HepG2 (cell line): ENCODE data around the gene GGA3. TPM values are rescaled to one million over a fixed set of nuclear protein-coding genes. Genes with fewer than 3 reads are reported as not detected.

Experiments used
- BORCS8-MEF2B ChIP-seq: sonication (generic); formaldehyde crosslinking; IDR thresholded peaks from 2 replicates; pipeline ENCODE4 v1.8.0; 2022; ENCODE audit warnings: mild to moderate bottlenecking, missing genetic modification reagents
- E2F5 ChIP-seq: sonication (generic); formaldehyde crosslinking; conservative IDR thresholded peaks from 2 replicates; pipeline ENCODE4 v1.4.0; 2020; ENCODE audit warnings: missing genetic modification reagents
- FOSL1 ChIP-seq: sonication (generic); formaldehyde crosslinking; IDR thresholded peaks from 2 replicates; pipeline ENCODE4 v1.9.0; 2021; ENCODE audit warnings: missing genetic modification reagents, borderline replicate concordance
- FOXC1 ChIP-seq: sonication (generic); formaldehyde crosslinking; IDR thresholded peaks from 2 replicates; pipeline ENCODE4 v1.8.0; 2022; ENCODE audit warnings: mild to moderate bottlenecking, missing genetic modification reagents, borderline replicate concordance
- GZF1 ChIP-seq: sonication (generic); formaldehyde crosslinking; IDR thresholded peaks from 2 replicates; pipeline ENCODE4 v1.5.1; 2020; ENCODE audit warnings: mild to moderate bottlenecking, missing genetic modification reagents
- HNF4G ChIP-seq, 2 experiments: sonication (generic) in 1 of 2; formaldehyde crosslinking in 1 of 2; IDR thresholded peaks; 2 replicates each; pipeline versions ENCODE4 v1.4.0 to v1.6.1; 2011 to 2020; ENCODE audit warnings: borderline replicate concordance in 2 of 2, low read depth in 2 of 2, mild to moderate bottlenecking in 2 of 2, low read length in 1 of 2, missing genetic modification reagents in 1 of 2, moderate library complexity in 1 of 2
- KDM2A ChIP-seq: sonication (generic); formaldehyde crosslinking; IDR thresholded peaks from 2 replicates; pipeline ENCODE4 v1.4.0; 2020; ENCODE audit warnings: low read depth, missing genetic modification reagents, borderline replicate concordance
- MAX ChIP-seq: IDR thresholded peaks from 2 replicates; pipeline ENCODE4 v1.6.1; 2012; ENCODE audit warnings: inconsistent platforms
- NFATC3 ChIP-seq: sonication (generic); formaldehyde crosslinking; IDR thresholded peaks from 2 replicates; pipeline ENCODE4 v1.5.1; 2020; ENCODE audit warnings: mild to moderate bottlenecking, missing genetic modification reagents
- PAXIP1 ChIP-seq: sonication (generic); formaldehyde crosslinking; conservative IDR thresholded peaks from 2 replicates; pipeline ENCODE4 v1.4.0; 2020; ENCODE audit warnings: mild to moderate bottlenecking, missing genetic modification reagents, moderate library complexity
- SKI ChIP-seq: fragments of 450-650 bp; IDR thresholded peaks from one replicate; pipeline ENCODE4 v1.6.1; 2018; ENCODE audit warnings: mild to moderate bottlenecking; ENCODE audit not compliant: partially characterized antibody
- SP2 ChIP-seq: sonication (generic); formaldehyde crosslinking; IDR thresholded peaks from 2 replicates; pipeline ENCODE4 v1.5.1; 2020; ENCODE audit warnings: mild to moderate bottlenecking, missing genetic modification reagents
- TMF1 ChIP-seq: sonication (generic); formaldehyde crosslinking; IDR thresholded peaks from 2 replicates; pipeline ENCODE4 v1.8.1; 2022; ENCODE audit warnings: low read depth, missing genetic modification reagents
- ZBTB20 ChIP-seq: sonication (generic); formaldehyde crosslinking; IDR thresholded peaks from 2 replicates; pipeline ENCODE4 v1.8.1; 2023; ENCODE audit warnings: missing genetic modification reagents, low read depth, mild to moderate bottlenecking, borderline replicate concordance
- ZFP36L1 ChIP-seq: sonication (generic); formaldehyde crosslinking; IDR thresholded peaks from 2 replicates; pipeline ENCODE4 v1.8.0; 2022; ENCODE audit warnings: mild to moderate bottlenecking, missing genetic modification reagents, moderate library complexity
- ZMAT5 ChIP-seq: sonication (generic); formaldehyde crosslinking; IDR thresholded peaks from 2 replicates; pipeline ENCODE4 v1.5.0; 2020; ENCODE audit warnings: mild to moderate bottlenecking, low read depth, missing genetic modification reagents, borderline replicate concordance
- ZNF3 ChIP-seq: IDR thresholded peaks from 2 replicates; pipeline ENCODE4 v1.7.0; 2017; ENCODE audit warnings: inconsistent platforms
- ZNF333 ChIP-seq: sonication (generic); formaldehyde crosslinking; IDR thresholded peaks from 2 replicates; pipeline ENCODE4 v1.4.0; 2020; ENCODE audit warnings: mild to moderate bottlenecking, missing genetic modification reagents, borderline replicate concordance
- ZNF337 ChIP-seq: sonication (generic); formaldehyde crosslinking; IDR thresholded peaks from 2 replicates; pipeline ENCODE4 v1.5.1; 2020; ENCODE audit warnings: missing genetic modification reagents, low read depth, mild to moderate bottlenecking, borderline replicate concordance
- ZNF33B ChIP-seq: sonication (generic); formaldehyde crosslinking; IDR thresholded peaks from 2 replicates; pipeline ENCODE4 v1.5.1; 2020; ENCODE audit warnings: mild to moderate bottlenecking, missing genetic modification reagents
- ZNF674 ChIP-seq: sonication (generic); formaldehyde crosslinking; IDR thresholded peaks from 2 replicates; pipeline ENCODE4 v1.5.0; 2020; ENCODE audit warnings: low read depth, mild to moderate bottlenecking, missing genetic modification reagents
- ZNF724P ChIP-seq: sonication (generic); formaldehyde crosslinking; IDR thresholded peaks from 2 replicates; pipeline ENCODE4 v1.8.0; 2022; ENCODE audit warnings: missing genetic modification reagents, borderline replicate concordance
- polyA plus RNA-seq, 8 experiments: library from polyadenylated mRNA; depleted of rRNA in 3 of 8; stranded (reverse) in 7 of 8; unstranded in 1 of 8; fragments of >200 nt; fragmentation: Illumina TruSeq in 4 of 8; extraction: Trizol in 4 of 8; gene quantifications; 2 replicates each; pipeline versions ENCODE4 v1.2.1 to v1.2.3, GENCODE V29; 2011 to 2016; ENCODE audit warnings: low read depth in 4 of 8, missing spikeins in 1 of 8, mixed read lengths in 1 of 8; ENCODE audit not compliant: insufficient read depth in 1 of 8
- total RNA-seq, 5 experiments: library from RNA; depleted of rRNA; stranded (reverse); fragments of >200 nt; fragmentation: Illumina TruSeq; extraction: Trizol; gene quantifications; 2 replicates each; pipeline ENCODE4 v1.2.3, GENCODE V29; 2016; ENCODE audit warnings: low read depth in 1 of 5

Gene GGA3
- total and polyA plus RNA-seq, 2 of the 13 experiments (the other 11 are each of a cell fraction or from before 2014, with no cell fraction given) = 28.4 to 43.7 TPM

- TF ChIP-seq ZMAT5 (CRISPR knock-in tag) = no peak
- peak; percentile 40; the same call in 1 of the 2 replicates for TF ChIP-seq ZNF3 (CRISPR knock-in tag)
- TF ChIP-seq BORCS8-MEF2B (CRISPR knock-in tag) = peak; percentile 97
- peak; percentile 17 for TF ChIP-seq ZNF724P (CRISPR knock-in tag)
- TF ChIP-seq ZBTB20 (CRISPR knock-in tag) = peak; percentile 60; the same call in 1 of the 2 replicates
- peak; percentile 39 for TF ChIP-seq PAXIP1 (CRISPR knock-in tag)
- TF ChIP-seq TMF1 (CRISPR knock-in tag) = peak; percentile 87
- peak; percentile 69; the same call in 1 of the 2 replicates for TF ChIP-seq NFATC3 (CRISPR knock-in tag)
- no peak; the same call in 1 of the 2 replicates for TF ChIP-seq FOSL1 (CRISPR knock-in tag)
- peak; percentile 67 for TF ChIP-seq SKI
- peak; percentile 88 for TF ChIP-seq ZFP36L1 (CRISPR knock-in tag)
- no peak for TF ChIP-seq GZF1 (CRISPR knock-in tag)
- no peak for TF ChIP-seq ZNF333
- peak; percentile 83; the same call in 1 of the 2 replicates for TF ChIP-seq KDM2A (CRISPR knock-in tag)
- 0 out of 2 replicates have a peak, but pooled peaks have one; percentile 18 for TF ChIP-seq ZNF674 (CRISPR knock-in tag)
- TF ChIP-seq HNF4G (IDR thresholded peaks at IDR 0.05; ENCODE audit: borderline replicate concordance, low read depth, low read length) = no peak; the same call in 1 of the 2 replicates
- TF ChIP-seq HNF4G (CRISPR knock-in tag; IDR thresholded peaks at IDR 0.05; ENCODE audit: borderline replicate concordance, low read depth) = peak; percentile 55; the same call in 1 of the 2 replicates
- TF ChIP-seq ZNF337 (CRISPR knock-in tag) = peak; percentile 9; the same call in 1 of the 2 replicates
- TF ChIP-seq FOXC1 (CRISPR knock-in tag) = 0 out of 2 replicates have a peak, but pooled peaks have one; percentile 88
- peak; percentile 21; the same call in 1 of the 2 replicates for TF ChIP-seq SP2 (CRISPR knock-in tag)
- TF ChIP-seq ZNF33B (CRISPR knock-in tag) = peak; percentile 77
- TF ChIP-seq MAX = peak; percentile 69; the same call in 1 of the 2 replicates
- TF ChIP-seq E2F5 (CRISPR knock-in tag) = peak; percentile 21; the same call in 1 of the 2 replicates
Measured at GRCh38 chr17:75261336-75262111, at the start of gene GGA3, which contains the start of gene MRPS7 (continued).
